ENCODE results near the gene MYOC.

GRCh38 chr1:171680339-171680738 lies 27.9 kb upstream of the MYOC start:
- TF ChIP-seq POLR2A (IDR thresholded peaks at IDR 0.05), result no peak
- TF ChIP-seq, protein P1, sequence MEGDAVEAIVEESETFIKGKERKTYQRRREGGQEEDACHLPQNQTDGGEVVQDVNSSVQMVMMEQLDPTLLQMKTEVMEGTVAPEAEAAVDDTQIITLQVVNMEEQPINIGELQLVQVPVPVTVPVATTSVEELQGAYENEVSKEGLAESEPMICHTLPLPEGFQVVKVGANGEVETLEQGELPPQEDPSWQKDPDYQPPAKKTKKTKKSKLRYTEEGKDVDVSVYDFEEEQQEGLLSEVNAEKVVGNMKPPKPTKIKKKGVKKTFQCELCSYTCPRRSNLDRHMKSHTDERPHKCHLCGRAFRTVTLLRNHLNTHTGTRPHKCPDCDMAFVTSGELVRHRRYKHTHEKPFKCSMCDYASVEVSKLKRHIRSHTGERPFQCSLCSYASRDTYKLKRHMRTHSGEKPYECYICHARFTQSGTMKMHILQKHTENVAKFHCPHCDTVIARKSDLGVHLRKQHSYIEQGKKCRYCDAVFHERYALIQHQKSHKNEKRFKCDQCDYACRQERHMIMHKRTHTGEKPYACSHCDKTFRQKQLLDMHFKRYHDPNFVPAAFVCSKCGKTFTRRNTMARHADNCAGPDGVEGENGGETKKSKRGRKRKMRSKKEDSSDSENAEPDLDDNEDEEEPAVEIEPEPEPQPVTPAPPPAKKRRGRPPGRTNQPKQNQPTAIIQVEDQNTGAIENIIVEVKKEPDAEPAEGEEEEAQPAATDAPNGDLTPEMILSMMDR (IDR thresholded peaks at IDR 0.05), result no peak

All from esophagus squamous epithelium (tissue), 4 donors.